Neural crest cell (in vitro differentiated cells): ENCODE data around the gene GPR89A. TPM values are rescaled to one million over a fixed set of nuclear protein-coding genes. Genes with fewer than 3 reads are reported as not detected.
"Not testable (repeated sequence)": the region's sequence is repeated elsewhere in the genome, so short reads cannot be mapped to it uniquely, and the experiment has no call there.

ENCODE experiments used
- DNase-seq: peaks from one replicate; pipeline ENCODE4 v3.0.0; 2021; ENCODE audit warnings: low read depth, mixed read lengths, low spot score
- H3K27ac Mint-ChIP-seq: one replicate; pipeline ENCODE4 v1.8.0; 2021; ENCODE audit warnings: mild to moderate bottlenecking, mixed read lengths; ENCODE audit not compliant: unreplicated experiment
- H3K27me3 Mint-ChIP-seq: 2 replicates; pipeline ENCODE4 v1.8.0; 2021; ENCODE audit warnings: low read depth, mild to moderate bottlenecking, mixed read lengths
- H3K36me3 Mint-ChIP-seq: 2 replicates; pipeline ENCODE4 v1.8.0; 2021; ENCODE audit warnings: low read depth, mild to moderate bottlenecking, mixed read lengths
- H3K4me1 Mint-ChIP-seq: 2 replicates; pipeline ENCODE4 v1.8.0; 2021; ENCODE audit warnings: mixed read lengths
- H3K4me3 Mint-ChIP-seq: one replicate; pipeline ENCODE4 v1.8.0; 2021; ENCODE audit warnings: mild to moderate bottlenecking, mixed read lengths
- H3K9me3 Mint-ChIP-seq: 2 replicates; pipeline ENCODE4 v1.8.0; 2021; ENCODE audit warnings: mixed read lengths
- total RNA-seq: library from RNA; stranded (reverse); gene quantifications from 2 replicates; pipeline ENCODE4 v1.2.1, GENCODE V29; 2021

Gene GPR89A
- total RNA-seq, 1 donor from 2014 or later: 27.2 TPM

DNA sequence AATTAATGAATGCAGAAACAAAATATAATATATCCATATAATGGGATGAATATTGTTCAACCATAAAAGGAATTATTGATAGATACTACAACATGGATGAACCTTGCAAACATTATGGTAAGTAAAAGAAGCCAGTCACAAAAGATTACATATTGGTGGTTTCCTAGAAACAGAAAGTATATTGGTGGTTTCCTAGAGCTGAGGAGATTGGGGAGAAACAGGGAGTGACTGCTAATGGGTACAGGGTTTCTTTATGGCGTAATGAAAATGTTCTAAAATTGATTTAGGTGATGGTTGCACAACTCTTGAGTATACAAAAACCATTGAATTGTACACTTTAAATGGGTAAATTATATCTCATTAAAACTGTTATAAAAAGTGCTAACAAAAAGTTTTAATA lies 14.4 kb downstream of the GPR89A start:
- H3K4me3 Mint-ChIP-seq, H3K4me1 Mint-ChIP-seq, DNase-seq, H3K9me3 Mint-ChIP-seq, H3K36me3 Mint-ChIP-seq, H3K27ac Mint-ChIP-seq, H3K27me3 Mint-ChIP-seq: not testable (repeated sequence)

DNA sequence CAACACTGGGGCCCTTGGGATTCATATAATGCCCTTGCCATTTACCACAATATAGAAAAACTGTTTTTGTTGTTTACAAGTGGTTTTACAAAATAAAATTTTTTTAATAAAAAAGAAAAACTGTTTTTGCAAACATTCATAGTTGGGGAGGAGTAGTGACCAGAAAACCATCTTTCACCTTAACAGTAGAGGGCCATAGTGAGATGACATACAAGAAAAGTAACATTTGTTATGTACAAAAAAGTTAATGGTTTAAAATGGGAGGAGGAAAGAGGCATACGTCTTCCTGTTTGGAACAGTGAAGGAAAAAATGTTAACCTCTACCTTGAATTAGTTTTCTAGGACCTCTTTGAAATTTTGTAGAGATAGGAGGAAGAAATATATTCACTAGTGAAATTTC lies 28.4 kb downstream of the GPR89A start:
- not testable (repeated sequence) for H3K4me1 Mint-ChIP-seq, H3K27me3 Mint-ChIP-seq, H3K4me3 Mint-ChIP-seq, DNase-seq, H3K9me3 Mint-ChIP-seq, H3K27ac Mint-ChIP-seq, H3K36me3 Mint-ChIP-seq

DNA sequence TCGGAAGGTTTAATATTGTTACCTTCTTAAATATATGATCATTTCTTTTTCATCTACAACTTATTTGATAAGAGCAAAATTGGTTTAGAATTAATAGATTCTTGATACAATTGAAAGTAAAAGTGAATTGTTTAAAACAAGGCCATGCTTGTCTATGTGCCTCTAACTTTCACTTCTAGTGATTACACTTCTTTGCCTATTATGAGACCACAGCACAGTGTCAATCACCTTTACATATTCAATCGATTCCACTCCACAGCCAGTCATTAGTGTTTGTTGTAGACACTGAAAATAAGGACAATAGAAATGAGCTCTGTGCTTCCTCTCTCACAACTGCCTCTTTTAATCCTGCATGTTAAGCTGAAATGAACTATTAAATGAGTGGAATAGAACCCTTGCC lies 34.1 kb downstream of the GPR89A start:
- not testable (repeated sequence) for H3K27me3 Mint-ChIP-seq, H3K36me3 Mint-ChIP-seq, H3K4me1 Mint-ChIP-seq, H3K27ac Mint-ChIP-seq, DNase-seq, H3K9me3 Mint-ChIP-seq, H3K4me3 Mint-ChIP-seq

GRCh38 chr1:145643990-145644389 lies 36.2 kb downstream of the GPR89A start:
- H3K27me3 Mint-ChIP-seq, H3K4me3 Mint-ChIP-seq, H3K36me3 Mint-ChIP-seq, H3K27ac Mint-ChIP-seq, DNase-seq, H3K9me3 Mint-ChIP-seq, H3K4me1 Mint-ChIP-seq: not testable (repeated sequence)

GRCh38 chr1:145656245-145656943 lies 48.6 kb downstream of the GPR89A start:
- not testable (repeated sequence) for H3K9me3 Mint-ChIP-seq, DNase-seq, H3K4me3 Mint-ChIP-seq, H3K27me3 Mint-ChIP-seq, H3K27ac Mint-ChIP-seq, H3K4me1 Mint-ChIP-seq
- peaks cover 14% of the 10 kb centered on the region for H3K36me3 Mint-ChIP-seq

- not testable (repeated sequence) for H3K36me3 Mint-ChIP-seq, H3K27ac Mint-ChIP-seq, H3K4me1 Mint-ChIP-seq, H3K9me3 Mint-ChIP-seq, H3K4me3 Mint-ChIP-seq, DNase-seq, H3K27me3 Mint-ChIP-seq
These were observed 54.7 kb downstream of the GPR89A start for GRCh38 chr1:145662502-145662901.

- DNase-seq, H3K27me3 Mint-ChIP-seq, H3K4me3 Mint-ChIP-seq: not testable (repeated sequence)
These were observed 57.2 kb downstream of the GPR89A start for GRCh38 chr1:145665015-145665414.

DNA sequence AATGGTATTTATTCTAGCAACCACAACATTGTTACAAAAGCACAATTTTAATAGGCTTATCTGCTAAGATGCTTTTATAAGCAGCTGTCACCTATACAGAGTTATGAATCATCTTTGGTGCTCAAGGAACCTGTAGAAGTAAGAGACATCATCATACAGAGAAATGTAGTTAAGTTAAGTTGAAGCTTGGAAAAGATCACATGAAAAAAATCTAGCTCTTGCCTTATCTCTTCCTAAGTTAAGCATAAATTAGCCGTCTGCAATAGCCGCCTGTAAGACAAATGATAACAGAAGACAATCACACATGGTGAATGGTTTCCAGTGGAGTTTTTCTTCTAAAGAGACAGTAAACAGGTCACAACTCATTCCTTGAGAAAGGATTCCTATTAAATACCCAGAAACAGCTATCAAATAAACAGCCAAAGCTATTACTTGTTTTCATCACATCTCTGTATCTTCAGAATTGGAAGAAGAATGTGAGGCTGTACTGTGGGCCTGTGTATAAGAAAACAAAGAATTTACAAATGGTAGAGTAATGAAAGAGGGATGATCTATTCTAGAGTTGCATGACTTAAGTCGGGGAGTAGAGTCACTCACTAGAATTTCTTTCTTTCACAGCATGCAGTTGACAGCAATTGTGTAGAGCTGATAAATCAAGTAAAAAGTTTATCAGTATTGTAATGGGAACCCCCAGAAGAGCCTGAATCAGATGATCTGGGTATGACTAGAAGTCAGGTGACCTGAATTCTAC lies 63.4 kb downstream of the GPR89A start:
- not testable (repeated sequence) for H3K27ac Mint-ChIP-seq, H3K27me3 Mint-ChIP-seq, H3K9me3 Mint-ChIP-seq, DNase-seq, H3K4me3 Mint-ChIP-seq, H3K4me1 Mint-ChIP-seq
- H3K36me3 Mint-ChIP-seq: peaks cover 12% of the 10 kb centered on the region

More at GRCh38 chr1:145665015-145665414, 57.2 kb downstream of the GPR89A start:
- H3K4me1 Mint-ChIP-seq, H3K36me3 Mint-ChIP-seq, H3K9me3 Mint-ChIP-seq, H3K27ac Mint-ChIP-seq: not testable (repeated sequence)

DNA sequence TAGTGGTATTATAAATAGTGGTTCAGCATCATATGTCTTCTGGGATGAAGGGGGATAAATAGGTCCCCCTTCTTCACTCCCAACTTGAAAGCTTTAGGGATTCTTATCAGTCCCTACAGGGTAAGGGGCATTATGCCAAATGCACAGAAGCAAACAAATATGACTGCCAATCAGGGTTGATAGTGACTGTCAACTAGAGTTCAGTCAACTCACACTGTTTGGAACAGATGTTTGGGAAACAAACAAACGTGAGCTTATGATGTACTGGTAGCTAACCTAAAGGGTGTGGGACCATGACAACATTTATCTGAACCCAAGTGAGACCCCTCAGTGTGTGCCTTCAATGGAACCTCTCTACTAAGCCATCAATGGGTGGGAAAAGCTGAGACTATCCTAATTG lies 65.4 kb downstream of the GPR89A start:
- not testable (repeated sequence) for H3K27me3 Mint-ChIP-seq, H3K4me3 Mint-ChIP-seq, H3K4me1 Mint-ChIP-seq, H3K9me3 Mint-ChIP-seq, H3K36me3 Mint-ChIP-seq, DNase-seq, H3K27ac Mint-ChIP-seq

GRCh38 chr1:145684858-145685257 lies 77.1 kb downstream of the GPR89A start:
- H3K27ac Mint-ChIP-seq, H3K4me1 Mint-ChIP-seq, H3K36me3 Mint-ChIP-seq, H3K9me3 Mint-ChIP-seq, DNase-seq, H3K27me3 Mint-ChIP-seq, H3K4me3 Mint-ChIP-seq: not testable (repeated sequence)

GRCh38 chr1:145686078-145686477 lies 78.3 kb downstream of the GPR89A start:
- H3K36me3 Mint-ChIP-seq, DNase-seq, H3K4me3 Mint-ChIP-seq, H3K9me3 Mint-ChIP-seq, H3K27ac Mint-ChIP-seq, H3K4me1 Mint-ChIP-seq, H3K27me3 Mint-ChIP-seq: not testable (repeated sequence)
